Measurements from ENCODE around the gene JARID2. TPM values are rescaled to one million over a fixed set of nuclear protein-coding genes. Genes with fewer than 3 reads are reported as not detected.

Gene JARID2
- total RNA-seq, 2 donors from 2014 or later: 3.6 to 4.6 TPM

GRCh38 chr6:15546591-15546990 is 300.7 kb downstream of the JARID2 start:
- Histone ChIP-seq H3K4me1 (no peaks in the 10 kb centered on the region), H3K27ac (no peak overlapping the region), H3K4me3 (no peak overlapping the region), H3K9me3 (no peaks in the 10 kb centered on the region), H3K36me3 (replicated peaks in 1 of 2; ENCODE audit: insufficient read depth in 1 of 2, low read depth in 2 of 2) (no peaks in the 10 kb centered on the region), H3K27me3 (no peaks in the 10 kb centered on the region)
- intact Hi-C loops (cut with DNase I): no loop called here
- WGBS, 2 donors: 74 to 78% methylated on average over 5 of the region's 5 CpGs
- ATAC-seq (no peak), DNase-seq (no peak)
- TF ChIP-seq CTCF (IDR thresholded peaks at IDR 0.05) (no peak), POLR2A (IDR thresholded peaks at IDR 0.05) (no peak)

GRCh38 chr6:15547400-15547799 is 301.5 kb downstream of the JARID2 start:
- Histone ChIP-seq H3K9me3 (no peaks in the 10 kb centered on the region), H3K27ac (no peak overlapping the region), H3K36me3 (replicated peaks in 1 of 2; ENCODE audit: insufficient read depth in 1 of 2, low read depth in 2 of 2) (no peaks in the 10 kb centered on the region), H3K4me3 (no peak overlapping the region), H3K4me1 (peaks cover 5% of the 10 kb centered on the region), H3K27me3 (no peaks in the 10 kb centered on the region)
- intact Hi-C loops (cut with DNase I): no loop called here
- ATAC-seq (no peak), DNase-seq (no peak)
- 49% methylated on average over 5 of the region's 5 CpGs for WGBS, 2 donors
- TF ChIP-seq CTCF (IDR thresholded peaks at IDR 0.05): no peak

- peaks cover 5% of the 10 kb centered on the region for H3K4me1 ChIP-seq
- no peak for ATAC-seq
- no peaks in the 10 kb centered on the region for H3K27me3 ChIP-seq
- no peak for DNase-seq
- no peak overlapping the region for H3K4me3 ChIP-seq
- no peaks in the 10 kb centered on the region for H3K36me3 ChIP-seq (replicated peaks in 1 of 2; ENCODE audit: insufficient read depth in 1 of 2, low read depth in 2 of 2)
- no peak overlapping the region for H3K27ac ChIP-seq
- no peaks in the 10 kb centered on the region for H3K9me3 ChIP-seq
- intact Hi-C loops (cut with DNase I): no loop called here
- WGBS, 2 donors: 85 to 95% methylated on average over 14 of the region's 14 CpGs
- no peak for TF ChIP-seq CTCF (IDR thresholded peaks at IDR 0.05)
- TF ChIP-seq POLR2A (IDR thresholded peaks at IDR 0.05): no peak
These were observed 303.5 kb downstream of the JARID2 start for GRCh38 chr6:15549371-15549770.

- TF ChIP-seq CTCF (IDR thresholded peaks at IDR 0.05) (no peak), POLR2A (IDR thresholded peaks at IDR 0.05) (no peak)
- ATAC-seq (no peak), DNase-seq (no peak)
- no peaks in the 10 kb centered on the region for H3K9me3 ChIP-seq
- intact Hi-C loops (cut with DNase I): no loop called here
- no peak overlapping the region for H3K27ac ChIP-seq
- H3K27me3 ChIP-seq: no peaks in the 10 kb centered on the region
- no peaks in the 10 kb centered on the region for H3K36me3 ChIP-seq (replicated peaks in 1 of 2; ENCODE audit: insufficient read depth in 1 of 2, low read depth in 2 of 2)
- peaks cover 5% of the 10 kb centered on the region for H3K4me1 ChIP-seq
- WGBS, 2 donors: 75 to 93% methylated on average over 2 of the region's 2 CpGs
- H3K4me3 ChIP-seq: no peak overlapping the region
These were observed 304.8 kb downstream of the JARID2 start for GRCh38 chr6:15550546-15551123.

GRCh38 chr6:15551262-15551661 is 305.4 kb downstream of the JARID2 start:
- Histone ChIP-seq H3K36me3 (replicated peaks in 1 of 2; ENCODE audit: insufficient read depth in 1 of 2, low read depth in 2 of 2) (no peaks in the 10 kb centered on the region), H3K27me3 (no peaks in the 10 kb centered on the region), H3K4me3 (no peak overlapping the region), H3K4me1 (peaks cover 5% of the 10 kb centered on the region), H3K27ac (peak overlapping the region in 1 of 4 donors; percentile 10), H3K9me3 (no peaks in the 10 kb centered on the region)
- TF ChIP-seq POLR2A (IDR thresholded peaks at IDR 0.05) (no peak), CTCF (IDR thresholded peaks at IDR 0.05) (no peak)
- no peak for DNase-seq
- ATAC-seq: no peak
- intact Hi-C loops (cut with DNase I): no loop called here
- 84 to 90% methylated on average over 7 of the region's 7 CpGs for WGBS, 2 donors
